ENCODE measurements around the gene ZNF630.

ZNF630 gene

GRCh38 chrX:48059296-48059639, 12.2 kb downstream of the ZNF630 start:
- no peaks in the 10 kb centered on the region for H3K79me2 ChIP-seq (ENCODE audit: control insufficient read depth, low read length)
- H3K4me3 ChIP-seq (ENCODE audit: low read length), result no peak overlapping the region
- TF ChIP-seq CTCF (IDR thresholded peaks at IDR 0.05; ENCODE audit: low read depth, low read length, poor library complexity, severe bottlenecking), result no peak
- no peak for TF ChIP-seq EZH2phosphoT487 (IDR thresholded peaks at IDR 0.05; ENCODE audit: borderline replicate concordance, low read length)
- H3K9me3 ChIP-seq (ENCODE audit: control insufficient read depth, insufficient read depth, low read length), result no peaks in the 10 kb centered on the region; the same call in 1 of the 2 replicates
- H4K20me1 ChIP-seq (ENCODE audit: control insufficient read depth, insufficient read depth, low read depth, low read length), result no peaks in the 10 kb centered on the region
- no peak overlapping the region for H3K4me2 ChIP-seq (ENCODE audit: low read length)
- no peaks in the 10 kb centered on the region for H3K27me3 ChIP-seq (ENCODE audit: control insufficient read depth, low read length)
- no peaks in the 10 kb centered on the region for H3F3A ChIP-seq (ENCODE audit: control insufficient read depth, insufficient read depth)
- H3K4me1 ChIP-seq (ENCODE audit: control insufficient read depth, low read length), result no peaks in the 10 kb centered on the region
- H3K27ac ChIP-seq (ENCODE audit: low read depth, low read length), result no peak overlapping the region
- no peaks in the 10 kb centered on the region for H3K9me2 ChIP-seq (replicated peaks; ENCODE audit: control insufficient read depth, low read length)
- no peaks in the 10 kb centered on the region for H3K36me3 ChIP-seq (ENCODE audit: control insufficient read depth, low read length)

- Histone ChIP-seq H3K9me3 (ENCODE audit: control insufficient read depth, insufficient read depth, low read length) (no peaks in the 10 kb centered on the region; the same call in 1 of the 2 replicates), H3K36me3 (ENCODE audit: control insufficient read depth, low read length) (no peaks in the 10 kb centered on the region), H4K20me1 (ENCODE audit: control insufficient read depth, insufficient read depth, low read depth, low read length) (no peaks in the 10 kb centered on the region), H3K27ac (ENCODE audit: low read depth, low read length) (no peak overlapping the region), H3K79me2 (ENCODE audit: control insufficient read depth, low read length) (no peaks in the 10 kb centered on the region), H3K4me3 (ENCODE audit: low read length) (no peak overlapping the region), H3K4me1 (ENCODE audit: control insufficient read depth, low read length) (no peaks in the 10 kb centered on the region), H3K4me2 (ENCODE audit: low read length) (no peak overlapping the region), H3F3A (ENCODE audit: control insufficient read depth, insufficient read depth) (no peaks in the 10 kb centered on the region), H3K27me3 (ENCODE audit: control insufficient read depth, low read length) (no peaks in the 10 kb centered on the region), H3K9me2 (replicated peaks; ENCODE audit: control insufficient read depth, low read length) (no peaks in the 10 kb centered on the region)
- TF ChIP-seq CTCF (IDR thresholded peaks at IDR 0.05; ENCODE audit: low read depth, low read length, poor library complexity, severe bottlenecking) (no peak), EZH2phosphoT487 (IDR thresholded peaks at IDR 0.05; ENCODE audit: borderline replicate concordance, low read length) (no peak)
Measured at GRCh38 chrX:48058621-48059295, 12.7 kb downstream of the ZNF630 start.

GRCh38 chrX:48046846-48047245, 24.6 kb downstream of the ZNF630 start:
- H4K20me1 ChIP-seq (ENCODE audit: control insufficient read depth, insufficient read depth, low read depth, low read length), result no peaks in the 10 kb centered on the region
- no peaks in the 10 kb centered on the region for H3F3A ChIP-seq (ENCODE audit: control insufficient read depth, insufficient read depth)
- H3K4me2 ChIP-seq (ENCODE audit: low read length), result no peak overlapping the region
- H3K79me2 ChIP-seq (ENCODE audit: control insufficient read depth, low read length), result no peaks in the 10 kb centered on the region
- H3K4me3 ChIP-seq (ENCODE audit: low read length), result no peak overlapping the region
- no peaks in the 10 kb centered on the region for H3K27me3 ChIP-seq (ENCODE audit: control insufficient read depth, low read length)
- H3K9me3 ChIP-seq (ENCODE audit: control insufficient read depth, insufficient read depth, low read length), result no peaks in the 10 kb centered on the region
- TF ChIP-seq CTCF (IDR thresholded peaks at IDR 0.05; ENCODE audit: low read depth, low read length, poor library complexity, severe bottlenecking), result no peak
- no peak for TF ChIP-seq EZH2phosphoT487 (IDR thresholded peaks at IDR 0.05; ENCODE audit: borderline replicate concordance, low read length)
- H3K9me2 ChIP-seq (replicated peaks; ENCODE audit: control insufficient read depth, low read length), result no peaks in the 10 kb centered on the region
- no peaks in the 10 kb centered on the region for H3K36me3 ChIP-seq (ENCODE audit: control insufficient read depth, low read length)
- H3K4me1 ChIP-seq (ENCODE audit: control insufficient read depth, low read length), result no peaks in the 10 kb centered on the region
- H3K27ac ChIP-seq (ENCODE audit: low read depth, low read length), result no peak overlapping the region
